ENCODE data around the gene PLEKHA6. TPM values are rescaled to one million over a fixed set of nuclear protein-coding genes. Genes with fewer than 3 reads are reported as not detected.

Gene PLEKHA6
- polyA plus RNA-seq, 3 donors, result 0.08 TPM; not detected in 1

DNA sequence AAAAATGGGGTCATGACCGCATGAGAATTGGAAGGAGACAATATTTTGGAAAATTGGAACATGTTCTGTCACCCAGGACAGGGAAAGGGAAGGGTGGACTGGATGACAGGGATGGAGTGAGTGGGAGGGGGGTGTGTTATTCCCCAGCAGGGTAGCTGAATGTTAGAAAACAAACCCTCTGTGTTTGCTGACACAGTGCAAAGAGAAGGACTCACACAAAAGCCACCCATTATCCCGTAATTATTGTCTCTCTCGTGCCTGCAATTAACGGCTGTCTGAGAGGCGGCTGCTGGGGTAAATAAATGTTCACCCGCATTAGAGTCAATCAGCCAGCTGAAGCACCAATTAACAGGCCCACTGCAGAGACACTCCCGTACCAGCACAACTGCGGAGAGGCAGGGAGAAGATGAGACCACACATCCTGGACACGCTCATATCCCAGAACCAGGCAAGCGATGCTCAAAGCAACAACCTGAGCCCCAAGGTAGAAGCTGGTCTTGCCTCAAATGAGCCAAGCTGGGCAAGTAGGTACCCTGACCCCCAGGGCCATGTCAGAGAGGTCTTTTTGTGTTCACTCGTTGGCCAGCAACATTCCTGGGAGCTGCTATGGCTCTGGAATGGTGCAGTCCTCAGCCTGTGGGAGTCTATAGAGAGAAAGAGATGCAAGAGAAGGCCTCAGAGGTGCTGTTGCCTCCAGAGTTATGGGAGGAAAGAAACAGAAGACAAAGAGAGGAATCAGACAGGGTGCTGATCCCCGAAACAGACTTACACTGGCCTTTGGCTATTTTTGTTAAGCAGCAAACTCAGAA is 19.4 kb downstream of the PLEKHA6 start:
- no peaks in the 10 kb centered on the region for H3K4me1 ChIP-seq (ENCODE audit: control insufficient read depth in 1 of 2, insufficient read depth in 2 of 2, low read length in 2 of 2)
- Mint-ChIP-seq H3K36me3 (no peaks in the 10 kb centered on the region), H3K4me1 (peaks cover 2% of the 10 kb centered on the region), H3K27ac (no peak overlapping the region), H3K4me3 (no peak overlapping the region), H3K9me3 (no peaks in the 10 kb centered on the region), H3K27me3 (ENCODE audit: low read depth in 3 of 3) (peaks cover 1 to 10% (median 6%) of the 10 kb centered on the region in 3 donors)
- H3K36me3 ChIP-seq (replicated peaks in 1 of 2; ENCODE audit: control insufficient read depth in 1 of 2, insufficient read depth in 2 of 2, low read length in 2 of 2), result no peaks in the 10 kb centered on the region
- H2AFZ ChIP-seq (ENCODE audit: insufficient read depth, low read depth, low read length, poor library complexity, severe bottlenecking), result no peak overlapping the region
- no peaks in the 10 kb centered on the region for H3K27me3 ChIP-seq (ENCODE audit: control insufficient read depth in 2 of 2, insufficient read depth in 2 of 2, low read length in 2 of 2)
- TF ChIP-seq, protein P1, sequence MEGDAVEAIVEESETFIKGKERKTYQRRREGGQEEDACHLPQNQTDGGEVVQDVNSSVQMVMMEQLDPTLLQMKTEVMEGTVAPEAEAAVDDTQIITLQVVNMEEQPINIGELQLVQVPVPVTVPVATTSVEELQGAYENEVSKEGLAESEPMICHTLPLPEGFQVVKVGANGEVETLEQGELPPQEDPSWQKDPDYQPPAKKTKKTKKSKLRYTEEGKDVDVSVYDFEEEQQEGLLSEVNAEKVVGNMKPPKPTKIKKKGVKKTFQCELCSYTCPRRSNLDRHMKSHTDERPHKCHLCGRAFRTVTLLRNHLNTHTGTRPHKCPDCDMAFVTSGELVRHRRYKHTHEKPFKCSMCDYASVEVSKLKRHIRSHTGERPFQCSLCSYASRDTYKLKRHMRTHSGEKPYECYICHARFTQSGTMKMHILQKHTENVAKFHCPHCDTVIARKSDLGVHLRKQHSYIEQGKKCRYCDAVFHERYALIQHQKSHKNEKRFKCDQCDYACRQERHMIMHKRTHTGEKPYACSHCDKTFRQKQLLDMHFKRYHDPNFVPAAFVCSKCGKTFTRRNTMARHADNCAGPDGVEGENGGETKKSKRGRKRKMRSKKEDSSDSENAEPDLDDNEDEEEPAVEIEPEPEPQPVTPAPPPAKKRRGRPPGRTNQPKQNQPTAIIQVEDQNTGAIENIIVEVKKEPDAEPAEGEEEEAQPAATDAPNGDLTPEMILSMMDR (IDR thresholded peaks at IDR 0.05), result no peak
- H3K79me2 ChIP-seq (ENCODE audit: insufficient read depth, low read length), result no peaks in the 10 kb centered on the region
- H3K4me3 ChIP-seq (replicated peaks in 1 of 3; ENCODE audit: low read depth in 2 of 3, low read length in 3 of 3), result no peak overlapping the region
- H3K9me3 ChIP-seq (replicated peaks in 1 of 2; ENCODE audit: control insufficient read depth in 1 of 2, insufficient read depth in 1 of 2, low read length in 2 of 2), result no peaks in the 10 kb centered on the region
- H4K20me1 ChIP-seq (ENCODE audit: insufficient read depth, low read length), result no peaks in the 10 kb centered on the region
- 95% methylated on average over 7 of the region's 12 CpGs for WGBS (ENCODE audit: insufficient coverage)
- H3K4me2 ChIP-seq (replicated peaks; ENCODE audit: extremely low read depth, low read length, poor library complexity, severe bottlenecking), result no peak overlapping the region
- no peak for DNase-seq
- intact Hi-C loops (cut with micrococcal nuclease), result no loop called here
- H3K27ac ChIP-seq (ENCODE audit: low read depth in 1 of 2, low read length in 2 of 2), result no peak overlapping the region
- H3K9ac ChIP-seq (ENCODE audit: insufficient read depth, low read length, poor library complexity, severe bottlenecking), result no peak overlapping the region

DNA sequence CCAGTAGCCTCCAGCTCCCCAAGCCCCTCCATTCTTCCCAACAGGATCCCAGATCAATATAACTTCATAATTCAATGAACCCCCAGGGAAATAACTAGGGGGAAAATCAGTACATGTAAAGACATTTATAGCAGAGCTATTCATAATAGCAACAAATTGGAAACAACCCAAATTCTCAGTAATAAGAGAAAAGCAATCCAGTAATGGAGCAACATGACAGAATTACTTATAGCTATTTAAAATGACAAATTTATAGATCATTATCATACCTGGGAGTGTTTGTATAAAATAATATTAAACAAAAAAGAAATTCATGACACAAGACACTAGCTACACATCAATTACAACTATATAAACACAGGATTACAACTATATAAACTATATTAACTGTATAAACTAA is 20.2 kb downstream of the PLEKHA6 start:
- no peak overlapping the region for H3K27ac Mint-ChIP-seq
- TF ChIP-seq, protein P1 (IDR thresholded peaks at IDR 0.05), result no peak
- no peak overlapping the region for H3K4me2 ChIP-seq (replicated peaks; ENCODE audit: extremely low read depth, low read length, poor library complexity, severe bottlenecking)
- no peak overlapping the region for H3K4me3 ChIP-seq (replicated peaks in 1 of 3; ENCODE audit: low read depth in 2 of 3, low read length in 3 of 3)
- H3K4me1 Mint-ChIP-seq, result peaks cover 2% of the 10 kb centered on the region
- H3K36me3 ChIP-seq (replicated peaks in 1 of 2; ENCODE audit: control insufficient read depth in 1 of 2, insufficient read depth in 2 of 2, low read length in 2 of 2), result no peaks in the 10 kb centered on the region
- no peaks in the 10 kb centered on the region for H3K4me1 ChIP-seq (ENCODE audit: control insufficient read depth in 1 of 2, insufficient read depth in 2 of 2, low read length in 2 of 2)
- no peak overlapping the region for H3K4me3 Mint-ChIP-seq
- H2AFZ ChIP-seq (ENCODE audit: insufficient read depth, low read depth, low read length, poor library complexity, severe bottlenecking), result no peak overlapping the region
- no peak overlapping the region for H3K27ac ChIP-seq (ENCODE audit: low read depth in 1 of 2, low read length in 2 of 2)
- no peaks in the 10 kb centered on the region for H3K36me3 Mint-ChIP-seq
- no peak overlapping the region for H3K9ac ChIP-seq (ENCODE audit: insufficient read depth, low read length, poor library complexity, severe bottlenecking)
- H3K79me2 ChIP-seq (ENCODE audit: insufficient read depth, low read length), result no peaks in the 10 kb centered on the region
- no peaks in the 10 kb centered on the region for H4K20me1 ChIP-seq (ENCODE audit: insufficient read depth, low read length)
- no peaks in the 10 kb centered on the region for H3K27me3 ChIP-seq (ENCODE audit: control insufficient read depth in 2 of 2, insufficient read depth in 2 of 2, low read length in 2 of 2)
- H3K9me3 ChIP-seq (replicated peaks in 1 of 2; ENCODE audit: control insufficient read depth in 1 of 2, insufficient read depth in 1 of 2, low read length in 2 of 2), result no peaks in the 10 kb centered on the region
- peaks cover 1 to 10% (median 3%) of the 10 kb centered on the region in 3 donors for H3K27me3 Mint-ChIP-seq (ENCODE audit: low read depth in 3 of 3)
- no peaks in the 10 kb centered on the region for H3K9me3 Mint-ChIP-seq
- intact Hi-C loops (cut with micrococcal nuclease), result no loop called here
- DNase-seq, result no peak

All from CD14-positive monocyte (primary cell).